Caki2 (cell line): ENCODE data around the gene GRID1. TPM values are rescaled to one million over a fixed set of nuclear protein-coding genes. Genes with fewer than 3 reads are reported as not detected.

Experiments
- DNase-seq: peaks from one replicate; pipeline ENCODE4 v3.0.0-alpha.2; 2015; ENCODE audit warnings: low read depth
- in situ Hi-C: cut with HindIII; loops from 2 replicates; pipeline ENCODE4 v1.10.0; 2016; ENCODE audit warnings: low sequenced_read_pairs, low pct_unique_long_range_greater_than_20kb, mixed read lengths
- total RNA-seq: library from RNA; depleted of rRNA; stranded (reverse); fragments of >200 nt; shearing (Covaris generic); gene quantifications from 2 replicates; pipeline ENCODE4 v1.2.3, GENCODE V29; 2014; ENCODE audit warnings: low replicate concordance

The GRID1 gene
- total RNA-seq, 1 experiment from 2014 or later, result 2.6 TPM

GRCh38 chr10:86330778-86331763 is 35.5 kb downstream of the GRID1 start:
- DNase-seq, result no peak
- in situ Hi-C loops, result no loop called here

GRCh38 chr10:86329896-86330680 is 36.5 kb downstream of the GRID1 start:
- in situ Hi-C loops, result no loop called here

DNA sequence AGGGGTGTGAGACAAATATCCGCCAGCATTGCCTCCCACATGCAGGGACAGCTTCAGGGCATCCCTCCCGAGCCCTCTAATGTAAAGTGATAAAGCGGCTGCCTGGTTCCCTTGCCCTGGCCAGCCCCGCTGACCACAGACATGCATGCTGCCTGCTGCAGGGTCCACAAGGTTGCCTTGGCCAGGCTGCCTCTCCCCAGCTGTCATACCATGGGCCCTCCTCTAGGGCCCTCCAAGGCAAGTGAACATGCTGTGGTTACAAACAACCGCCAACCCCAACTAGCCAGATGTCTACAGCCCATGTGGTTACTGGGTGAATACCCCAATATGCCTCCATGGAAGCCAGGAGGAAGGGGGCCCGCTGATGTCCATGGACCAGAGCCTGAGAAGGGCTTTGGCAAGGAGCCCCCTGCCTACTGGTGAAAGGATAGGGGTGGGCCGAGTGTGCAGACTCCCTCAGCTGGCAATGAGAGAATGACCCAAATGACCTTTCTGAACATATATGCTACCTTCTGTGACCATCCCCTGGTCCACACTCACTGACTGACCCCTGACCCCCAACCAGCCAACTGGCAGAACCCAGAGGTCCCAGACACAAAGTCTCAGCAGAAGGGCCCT is 37.4 kb downstream of the GRID1 start:
- no peak for DNase-seq
- in situ Hi-C loops, result no loop called here

More at GRCh38 chr10:86329896-86330680, 36.5 kb downstream of the GRID1 start:
- no peak for DNase-seq

- in situ Hi-C loops, result no loop called here
- no peak for DNase-seq
These were observed 38.5 kb downstream of the GRID1 start for GRCh38 chr10:86327954-86328725.

- in situ Hi-C loops, result no loop called here
- DNase-seq, result no peak
These were observed 41.4 kb downstream of the GRID1 start for GRCh38 chr10:86325158-86325557.

DNA sequence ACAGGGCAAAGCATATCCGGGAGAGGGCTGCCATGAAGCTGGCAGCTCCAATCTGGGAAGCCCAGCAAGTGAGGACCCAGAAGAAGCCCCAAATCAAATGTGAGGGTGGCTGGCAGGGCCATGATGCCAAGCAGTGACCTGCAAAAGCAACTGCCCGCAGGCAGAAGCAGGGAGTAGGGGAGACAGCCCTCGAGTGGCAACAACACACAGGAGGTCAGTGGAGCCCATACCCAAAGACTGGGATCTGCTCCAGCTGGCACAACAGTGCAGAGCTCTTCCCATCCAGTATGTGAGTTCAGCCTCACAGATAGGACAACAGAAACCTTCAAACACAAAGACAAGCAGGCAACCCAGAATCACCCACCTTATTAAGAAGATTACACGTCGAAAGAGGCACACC is 45.0 kb downstream of the GRID1 start:
- in situ Hi-C loops, result no loop called here
- no peak for DNase-seq

DNA sequence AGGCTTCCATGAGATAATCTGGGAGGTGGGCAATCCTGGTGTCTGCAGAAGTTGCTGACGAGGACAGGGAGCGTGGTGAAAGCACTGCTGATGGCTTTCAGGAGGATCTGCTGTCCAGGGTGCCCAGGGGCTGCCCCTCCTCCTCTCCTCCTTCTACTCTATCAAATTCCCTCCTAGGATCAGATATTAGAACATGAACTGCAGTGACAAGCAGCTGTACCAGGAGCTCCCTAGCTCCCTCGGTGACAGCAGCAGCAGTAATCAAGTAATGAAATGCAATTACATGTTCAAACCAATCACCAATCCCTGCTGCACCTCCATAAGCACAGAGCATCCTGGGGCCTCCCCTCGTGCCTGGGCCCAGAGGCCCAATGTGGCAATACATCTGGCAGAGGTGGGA is 46.9 kb downstream of the GRID1 start:
- no peak for DNase-seq
- in situ Hi-C loops, result no loop called here

- DNase-seq, result no peak
- in situ Hi-C loops, result no loop called here
These were observed 48.5 kb downstream of the GRID1 start for GRCh38 chr10:86317949-86318725.

GRCh38 chr10:86316990-86317389 is 49.6 kb downstream of the GRID1 start:
- no peak for DNase-seq
- in situ Hi-C loops, result no loop called here

- in situ Hi-C loops, result no loop called here
- DNase-seq, result no peak
These were observed 50.2 kb downstream of the GRID1 start for GRCh38 chr10:86316274-86316835.

DNA sequence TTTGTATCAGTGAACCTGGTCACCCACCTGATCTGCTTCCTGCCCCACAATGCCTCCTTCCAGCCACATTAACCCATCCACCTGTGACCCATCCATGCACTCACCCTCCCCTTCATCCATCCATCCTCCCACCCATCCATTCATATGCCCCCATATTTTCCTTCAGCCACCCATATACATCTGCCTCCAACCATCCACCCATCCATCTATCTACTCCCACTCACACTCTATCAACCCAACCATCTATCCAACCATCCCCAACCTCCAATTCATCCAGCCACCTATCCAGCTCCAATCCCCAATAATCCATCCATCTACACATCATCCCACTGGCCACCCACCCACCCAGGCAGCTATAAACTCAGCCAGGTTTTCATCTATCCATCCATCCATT is 51.0 kb downstream of the GRID1 start:
- in situ Hi-C loops, result no loop called here
- DNase-seq, result no peak

- in situ Hi-C loops, result no loop called here
- DNase-seq, result no peak
These were observed 51.7 kb downstream of the GRID1 start for GRCh38 chr10:86314616-86315548.

- no peak for DNase-seq
- in situ Hi-C loops, result no loop called here
These were observed 53.0 kb downstream of the GRID1 start for GRCh38 chr10:86313621-86314041.

- in situ Hi-C loops, result no loop called here
- DNase-seq, result no peak
These were observed 53.8 kb downstream of the GRID1 start for GRCh38 chr10:86312701-86313270.

DNA sequence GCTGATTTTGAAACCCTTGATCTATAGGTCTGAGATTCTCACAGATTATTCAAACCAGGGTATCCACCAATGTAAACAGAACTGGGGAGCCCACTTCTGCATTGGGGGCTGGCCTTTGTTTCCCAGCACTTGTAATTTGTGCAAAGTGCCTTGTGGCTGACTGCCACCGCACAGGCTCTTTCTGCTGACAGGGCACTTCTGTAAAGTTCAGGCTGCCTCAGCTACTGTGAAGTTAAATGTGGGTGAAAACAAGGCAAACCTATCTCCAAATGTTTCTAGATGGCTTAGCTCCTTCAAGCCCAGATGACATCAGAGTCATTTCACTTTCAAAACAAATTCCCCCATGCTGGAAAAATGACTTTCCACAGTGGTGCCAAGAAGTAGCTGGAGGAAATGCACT is 54.7 kb downstream of the GRID1 start:
- DNase-seq, result no peak
- in situ Hi-C loops, result no loop called here

DNA sequence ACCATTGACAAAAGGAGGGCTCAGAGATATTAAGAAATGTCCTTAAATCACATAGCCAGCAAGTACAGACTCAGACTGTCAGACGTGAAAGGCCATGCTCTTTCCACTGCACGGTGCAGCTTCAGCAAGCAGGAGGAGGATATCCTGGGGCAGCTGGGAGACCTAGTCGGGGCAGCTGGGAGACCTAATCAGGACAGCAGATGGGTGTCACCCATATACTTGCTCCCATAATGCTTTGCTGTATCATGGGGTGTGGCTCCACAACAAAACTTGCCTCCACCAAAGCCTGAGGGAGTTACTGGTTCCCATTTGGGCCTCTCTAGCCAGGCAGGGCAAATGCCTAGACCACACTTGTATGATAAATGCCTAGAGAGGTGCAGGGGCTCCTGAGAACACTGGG is 55.4 kb downstream of the GRID1 start:
- in situ Hi-C loops, result no loop called here
- no peak for DNase-seq
